GM19372 (cell line): Measurements from ENCODE around the gene ASPSCR1.

Experiments
- ATAC-seq: cut with Tn5 transposase; IDR thresholded peaks from one replicate; pipeline ENCODE4 v1.9.1; 2021; ENCODE audit warnings: mild to moderate bottlenecking, low read depth, moderate library complexity; ENCODE audit not compliant: unreplicated experiment

Gene ASPSCR1

DNA sequence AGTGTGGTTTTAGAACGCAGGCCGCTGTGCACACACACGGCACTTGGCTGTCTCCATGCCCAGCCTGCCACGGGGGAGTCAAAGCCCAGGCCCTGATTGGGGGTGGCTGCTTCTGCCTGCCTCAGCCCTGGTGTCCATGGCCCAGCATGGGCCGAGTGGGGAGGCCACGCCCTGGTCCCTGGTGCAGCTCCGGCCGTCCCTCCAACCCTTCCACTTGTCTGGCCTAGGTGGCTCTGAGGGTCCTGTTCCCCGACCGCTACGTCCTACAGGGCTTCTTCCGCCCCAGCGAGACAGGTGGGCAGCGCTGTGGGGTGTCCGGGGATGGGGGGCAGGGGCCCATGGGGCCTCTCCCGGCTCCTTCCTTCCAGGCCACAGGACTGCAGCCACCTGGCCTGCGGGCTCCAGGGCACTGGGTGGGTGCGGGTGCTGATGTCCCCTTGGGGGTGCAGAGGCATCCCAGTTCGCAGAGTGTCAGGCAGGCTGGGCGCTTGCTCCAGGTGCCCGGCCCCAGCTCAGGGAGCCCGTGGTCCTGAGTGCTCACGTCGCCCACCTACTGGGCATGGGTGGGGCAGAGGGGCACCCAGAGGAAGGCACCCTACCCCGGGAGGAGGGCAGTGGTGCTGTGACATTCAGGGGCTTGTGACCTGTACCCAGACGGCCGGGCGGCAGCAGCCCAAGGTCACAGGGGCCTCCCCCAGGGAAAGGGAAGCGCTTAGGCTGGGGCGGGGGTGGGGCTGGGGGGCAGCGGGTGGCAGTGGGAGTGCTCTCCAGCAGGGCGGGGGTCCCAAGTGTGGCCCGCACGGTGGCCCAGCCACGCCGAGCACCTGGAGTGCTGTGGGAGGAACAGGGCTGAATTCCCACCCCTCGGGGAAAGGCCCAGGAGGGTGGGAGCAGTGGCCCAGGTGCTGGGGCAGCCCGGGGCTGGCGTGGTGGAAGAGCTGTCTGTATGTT is 33.4 kb downstream of the ASPSCR1 start:
- no peak for ATAC-seq

DNA sequence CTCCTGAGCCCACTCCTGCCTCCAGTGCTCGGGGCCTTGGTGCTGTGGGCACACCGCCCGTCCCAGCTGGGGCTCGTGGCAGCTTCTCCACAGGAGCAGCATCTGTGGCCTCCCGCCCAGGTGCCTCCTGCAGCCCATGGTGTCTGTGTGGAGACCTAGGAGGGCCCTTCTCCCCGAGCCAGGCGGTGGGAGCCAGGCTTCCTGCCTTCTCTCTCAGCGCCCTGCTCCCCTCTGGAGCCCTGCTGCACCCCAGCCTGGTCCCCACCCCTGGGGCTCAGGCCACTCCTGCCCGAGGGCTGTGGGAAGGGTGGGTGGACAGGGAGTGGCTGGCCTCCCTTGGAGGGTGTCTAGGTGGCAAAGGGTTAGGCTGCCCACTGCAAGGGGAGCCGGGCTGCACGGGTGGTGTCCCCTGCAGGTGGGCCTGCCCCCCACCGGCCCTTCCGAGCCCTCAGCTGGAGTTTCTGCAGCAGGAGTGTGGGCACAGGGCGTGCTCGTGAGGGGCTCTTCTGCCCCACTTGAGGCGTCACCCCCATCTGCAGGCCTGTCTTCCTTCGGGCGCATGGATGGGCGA is 34.3 kb downstream of the ASPSCR1 start:
- ATAC-seq = no peak

DNA sequence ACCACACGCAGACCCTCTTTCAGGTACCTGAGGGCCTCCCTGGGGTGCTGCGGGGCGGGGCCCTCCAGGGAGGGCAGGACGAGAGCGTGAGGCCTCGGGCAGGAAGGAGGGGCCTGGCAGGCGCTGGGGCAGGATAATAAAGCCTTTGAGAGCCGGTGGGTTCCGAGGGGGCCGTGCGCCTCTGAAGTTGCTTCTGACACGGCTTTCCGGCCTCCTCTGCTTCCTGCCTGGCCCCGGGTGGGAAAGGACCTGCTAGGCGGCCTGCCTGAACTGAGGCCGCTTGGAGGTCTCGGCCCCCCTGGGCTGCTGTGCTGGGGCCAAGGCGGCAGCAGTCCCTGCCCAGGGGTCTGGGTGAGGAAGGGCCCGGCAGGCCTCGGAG is 34.8 kb downstream of the ASPSCR1 start:
- no peak for ATAC-seq

DNA sequence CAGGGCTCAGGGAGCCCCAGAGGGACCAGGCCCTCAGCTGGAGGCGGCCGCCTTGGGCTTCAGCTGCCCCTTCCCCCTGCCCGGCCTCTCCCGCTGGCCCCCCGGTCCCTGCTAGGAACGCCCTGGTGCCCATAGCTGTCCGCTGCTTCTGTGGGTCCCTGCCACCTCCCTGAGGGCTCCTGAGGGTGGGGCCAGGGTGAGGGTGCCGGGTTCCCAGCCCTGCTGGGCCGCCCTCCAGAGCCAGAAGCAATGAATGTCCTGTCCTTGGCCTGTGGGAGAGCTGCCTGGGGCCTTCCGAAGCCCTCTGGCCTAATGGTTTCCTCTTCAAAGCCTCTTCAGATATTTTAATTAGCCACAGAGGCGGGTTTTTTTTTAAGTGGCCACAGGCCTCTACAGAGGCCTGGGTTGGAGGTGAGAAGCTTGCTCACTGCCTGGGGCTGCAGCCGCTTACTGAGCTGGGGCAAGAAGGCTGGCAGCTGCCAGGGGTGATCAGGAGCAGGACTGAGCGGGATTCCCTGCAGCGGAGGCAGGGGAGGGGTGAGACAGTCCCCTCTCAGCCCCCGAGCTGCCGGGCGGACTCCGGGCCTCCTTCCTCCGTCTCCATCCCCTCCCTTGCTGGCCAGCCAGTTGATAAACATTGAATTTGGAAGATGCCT is 35.3 kb downstream of the ASPSCR1 start:
- no peak for ATAC-seq

DNA sequence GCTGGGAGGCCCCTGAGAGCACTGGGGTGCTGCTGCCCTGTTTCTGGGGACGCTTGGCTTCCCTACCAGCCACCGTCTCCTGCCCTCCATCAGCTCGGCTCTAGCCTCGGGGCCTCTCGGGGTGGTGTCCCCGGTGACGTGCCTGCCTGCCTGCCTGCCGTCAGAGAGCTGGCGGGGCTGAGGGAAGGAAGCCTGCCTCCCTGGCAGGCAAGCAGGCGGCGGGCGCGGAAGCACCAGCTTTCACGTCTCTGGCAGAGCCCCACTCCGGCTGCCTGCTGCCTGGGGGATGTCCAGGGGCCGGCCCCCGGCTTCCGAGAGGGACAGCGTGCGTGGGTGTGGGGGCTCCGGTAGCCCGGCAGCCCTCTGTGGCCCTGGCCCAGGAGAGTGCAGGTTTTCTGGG is 35.9 kb downstream of the ASPSCR1 start:
- ATAC-seq = no peak

DNA sequence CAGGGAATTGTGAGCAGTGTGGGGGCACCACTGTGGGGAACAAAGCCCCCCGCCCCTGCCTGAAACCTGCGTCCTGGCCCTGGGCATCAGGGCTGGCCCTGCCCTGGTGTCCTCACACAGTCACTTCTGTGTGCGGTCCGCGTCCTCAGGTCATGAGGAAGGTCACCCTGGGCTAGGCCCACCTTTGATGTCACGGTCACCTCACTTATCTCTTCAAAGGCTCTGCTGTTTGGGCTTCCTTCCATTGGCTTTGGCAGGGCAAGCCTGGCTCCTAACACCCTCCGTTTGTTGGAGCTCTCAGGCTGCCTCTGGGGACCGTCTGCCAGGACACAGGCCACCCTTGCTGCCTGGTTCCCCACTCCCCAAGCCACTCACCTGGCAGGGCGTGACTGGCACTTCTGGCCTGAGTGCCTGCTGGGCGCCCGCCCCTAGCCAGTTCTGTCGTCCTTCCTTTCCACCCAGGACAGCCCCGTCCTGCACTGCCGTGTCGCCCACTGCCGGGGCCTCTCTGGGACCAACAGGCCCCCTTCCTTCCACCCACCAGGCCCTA is 36.4 kb downstream of the ASPSCR1 start:
- no peak for ATAC-seq

DNA sequence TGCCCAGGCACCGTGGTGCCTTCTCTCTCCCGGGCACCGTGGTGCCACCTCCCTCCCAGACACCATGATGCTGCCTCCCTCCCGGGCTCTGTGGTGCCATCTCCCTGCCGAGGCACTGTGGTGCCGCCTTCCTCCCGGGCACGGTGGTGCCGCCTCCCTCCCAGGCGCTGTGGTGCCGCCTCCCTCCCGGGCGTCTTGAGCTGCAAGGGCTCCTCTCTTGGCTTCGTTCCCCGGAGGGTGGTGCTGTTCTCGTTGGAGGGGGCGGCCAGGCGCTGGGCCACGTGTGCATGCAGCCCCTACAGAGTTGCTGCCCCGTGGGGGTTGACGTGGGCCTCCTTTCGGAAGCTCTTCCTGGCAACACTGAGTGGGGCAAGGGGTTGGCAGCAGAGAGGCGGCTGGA is 37.0 kb downstream of the ASPSCR1 start:
- no peak for ATAC-seq

- ATAC-seq = no peak
These were observed 37.5 kb downstream of the ASPSCR1 start for GRCh38 chr17:82014971-82015310.

DNA sequence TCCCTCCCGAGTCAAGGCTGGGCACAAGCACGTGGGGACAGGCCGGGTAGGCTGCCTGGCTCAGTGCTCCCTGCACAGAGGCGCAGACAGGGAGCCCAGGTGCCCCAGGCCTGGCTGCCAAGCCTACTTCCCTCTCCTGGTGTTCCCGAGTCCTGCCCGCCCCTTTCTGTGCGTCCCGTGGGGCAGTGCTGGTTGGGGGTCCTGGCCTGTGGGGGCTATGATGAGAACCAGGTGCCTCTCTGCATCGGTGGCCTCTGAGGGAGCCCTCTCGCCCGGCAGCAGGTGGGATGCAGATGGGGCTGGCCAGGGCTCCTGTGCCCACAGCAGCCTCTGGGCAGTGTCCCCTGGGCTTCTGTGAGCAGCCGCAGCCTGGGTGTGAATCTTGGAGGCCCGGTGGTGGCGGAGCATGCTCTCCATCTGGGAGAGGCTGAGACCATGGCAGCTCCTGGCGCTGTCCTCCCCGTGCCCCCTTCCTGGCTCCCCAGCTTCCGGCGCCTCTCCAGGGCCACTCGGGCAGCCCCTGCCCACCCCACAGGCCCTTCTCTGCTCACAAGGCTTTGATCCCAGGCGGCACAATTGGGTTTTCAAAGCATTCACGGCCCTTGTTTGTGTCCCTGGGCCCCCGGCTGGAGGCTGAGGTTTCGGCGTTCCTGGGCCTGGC is 38.0 kb downstream of the ASPSCR1 start:
- no peak for ATAC-seq

- ATAC-seq = no peak
These were observed 38.8 kb downstream of the ASPSCR1 start for GRCh38 chr17:82016061-82016874.

GRCh38 chr17:82016875-82017459 is 39.5 kb downstream of the ASPSCR1 start:
- no peak for ATAC-seq

DNA sequence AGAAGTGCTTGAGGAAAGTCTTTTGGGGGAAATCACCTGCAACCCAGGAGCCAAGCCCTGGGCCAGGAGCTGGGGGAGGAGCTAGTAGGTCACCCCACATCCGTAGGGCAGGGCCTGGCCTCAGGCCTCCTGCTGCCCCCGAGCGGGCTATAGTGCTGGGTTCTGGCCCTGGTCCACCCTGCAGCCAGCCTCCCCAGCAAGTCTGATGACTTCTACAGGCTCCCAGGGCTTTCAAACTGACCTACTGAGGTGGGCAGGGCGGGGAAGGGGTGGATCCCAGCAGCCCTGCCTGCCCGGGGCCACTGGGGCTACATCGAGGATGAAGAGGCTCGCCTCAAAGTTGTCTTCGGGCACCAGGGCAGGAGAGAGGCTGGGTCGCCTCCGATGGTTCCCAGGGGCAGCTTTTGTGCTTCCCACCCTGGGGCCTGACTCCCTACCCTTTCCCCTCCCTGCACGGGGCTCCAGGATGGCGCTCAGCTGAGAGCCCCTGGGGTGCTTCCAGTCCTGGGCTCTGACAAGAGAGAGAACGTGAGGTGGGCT is 40.3 kb downstream of the ASPSCR1 start:
- no peak for ATAC-seq

GRCh38 chr17:82018152-82018988 is 40.9 kb downstream of the ASPSCR1 start:
- no peak for ATAC-seq

- no peak for ATAC-seq
These were observed 41.7 kb downstream of the ASPSCR1 start for GRCh38 chr17:82018989-82019689.

GRCh38 chr17:82019690-82020571 is 42.5 kb downstream of the ASPSCR1 start:
- no peak for ATAC-seq

- ATAC-seq = no peak
These were observed 43.2 kb downstream of the ASPSCR1 start for GRCh38 chr17:82020572-82021106.
